Endothelial cell of umbilical vein (primary cell): ENCODE results near the gene GPR162. TPM values are rescaled to one million over a fixed set of nuclear protein-coding genes. Genes with fewer than 3 reads are reported as not detected.

Experiments used
- BruUV-seq: library from RNA; stranded (reverse); fragments of 400-500 nt; replicated peaks from 2 replicates; lab custom pipeline; 2021; lab: Mats Ljungman, UMichigan
- CTCF ChIA-PET: fragments of 300-600, 350-600 bp; sonication (Branson Sonifier 250); formaldehyde crosslinking; loops from one replicate; lab custom pipeline; 2021; ENCODE audit warnings: antibody characterized with exemption, inconsistent platforms; lab: Charles Lee
- POLR2A ChIA-PET: fragments of 300-600, 350-600 bp; sonication (Branson Sonifier 250); formaldehyde crosslinking; loops from one replicate; lab custom pipeline; 2021; ENCODE audit warnings: antibody characterized with exemption, inconsistent platforms; lab: Charles Lee
- DNase-seq: peaks from one replicate; pipeline ENCODE4 v3.0.0-alpha.2; 2011; ENCODE audit warnings: low read depth, low spot score
- FAIRE-seq: peaks from 2 replicates; lab custom pipeline; 2011; peaks lifted over from hg19 to GRCh38; lab: Jason Lieb, UNC
- H2AFZ ChIP-seq: 2 replicates; pipeline ENCODE4 v1.6.0; 2012; ENCODE audit warnings: low read depth, low read length, control low read depth, inconsistent platforms
- H3K27ac ChIP-seq: 2 replicates; pipeline ENCODE4 v1.5.1; 2011; ENCODE audit warnings: low read depth, mild to moderate bottlenecking, control low read depth, low read length, moderate library complexity; ENCODE audit not compliant: insufficient read depth
- H3K27me3 ChIP-seq, 2 experiments: 2 replicates each; pipeline versions ENCODE4 v1.6.0 to v1.6.1; 2011; ENCODE audit warnings: low read length in 2 of 2, mixed read lengths in 1 of 2; ENCODE audit not compliant: control insufficient read depth in 2 of 2, insufficient read depth in 2 of 2
- H3K36me3 ChIP-seq, 2 experiments: 2 replicates in 1 of 2; 3 replicates in 1 of 2; pipeline ENCODE4 v1.5.1; 2011; ENCODE audit warnings: low read length in 2 of 2, mild to moderate bottlenecking in 1 of 2, moderate library complexity in 1 of 2; ENCODE audit not compliant: control insufficient read depth in 2 of 2, insufficient read depth in 2 of 2; ENCODE audit errors: extremely low read depth in 1 of 2
- H3K4me1 ChIP-seq: 3 replicates; pipeline ENCODE4 v1.5.1; 2011; ENCODE audit warnings: mild to moderate bottlenecking, low read length; ENCODE audit not compliant: control insufficient read depth, insufficient read depth; ENCODE audit errors: extremely low read depth
- H3K4me2 ChIP-seq: 2 replicates; pipeline ENCODE4 v1.6.1; 2011; ENCODE audit warnings: low read length, control low read depth, mixed read lengths; ENCODE audit not compliant: insufficient read depth
- H3K4me3 ChIP-seq, 3 experiments: fragments of 200-600 bp in 1 of 3; sonication (generic), shearing (Covaris generic) in 1 of 3; replicated peaks in 1 of 3; 2 replicates each; pipeline ENCODE4 v1.5.1; 2011 to 2016; ENCODE audit warnings: control low read depth in 3 of 3, low read length in 3 of 3, mild to moderate bottlenecking in 2 of 3, inconsistent platforms in 1 of 3, low read depth in 1 of 3, moderate library complexity in 1 of 3; ENCODE audit not compliant: insufficient read depth in 1 of 3
- H3K79me2 ChIP-seq: 2 replicates; pipeline ENCODE4 v1.6.0; 2012; ENCODE audit warnings: low read length, inconsistent platforms; ENCODE audit not compliant: control insufficient read depth, insufficient read depth
- H3K9ac ChIP-seq: replicated peaks from 2 replicates; pipeline ENCODE3; 2011; ENCODE audit warnings: low read length, control low read depth; ENCODE audit not compliant: insufficient read depth; ENCODE audit errors: extremely low read depth
- H3K9me1 ChIP-seq: replicated peaks from 3 replicates; pipeline ENCODE4 v1.6.0; 2011; ENCODE audit warnings: mild to moderate bottlenecking, low read length; ENCODE audit not compliant: control insufficient read depth, insufficient read depth; ENCODE audit errors: extremely low read depth
- H3K9me3 ChIP-seq: replicated peaks from 2 replicates; pipeline ENCODE4 v1.5.1; 2012; ENCODE audit warnings: low read length, inconsistent platforms; ENCODE audit not compliant: control insufficient read depth, insufficient read depth
- H4K20me1 ChIP-seq: replicated peaks from 2 replicates; pipeline ENCODE3; 2011; ENCODE audit warnings: mild to moderate bottlenecking, low read length; ENCODE audit not compliant: control insufficient read depth, insufficient read depth; ENCODE audit errors: extremely low read depth
- FOS ChIP-seq: IDR thresholded peaks from 2 replicates; pipeline ENCODE4 v1.6.1; 2011; ENCODE audit warnings: mild to moderate bottlenecking, low read length, moderate library complexity, borderline replicate concordance; ENCODE audit not compliant: insufficient read depth
- MYC ChIP-seq: IDR thresholded peaks from one replicate; pipeline ENCODE4 v1.6.1; 2011; ENCODE audit warnings: mild to moderate bottlenecking, low read depth, low read length
- dilution Hi-C: fragments of 300-500 bp; cut with MboI; formaldehyde crosslinking; loops from one replicate; pipeline ENCODE4 v1.15.0; 2019; ENCODE audit warnings: low sequenced_read_pairs; ENCODE audit not compliant: extremely low pct_ligation_motif_present
- intact Hi-C: fragments of 100-400 bp; cut with micrococcal nuclease; formaldehyde crosslinking; loops from one replicate; pipeline ENCODE4 v1.10.0; 2022
- polyA plus RNA-seq, 4 experiments: library from polyadenylated mRNA; depleted of rRNA in 3 of 4; stranded (reverse) in 3 of 4; unstranded in 1 of 4; fragments of >200 nt; gene quantifications; 2 replicates each; pipeline versions ENCODE4 v1.2.1 to v1.2.3, GENCODE V29; 2011 to 2012; ENCODE audit warnings: missing spikeins in 1 of 4
- total RNA-seq: library from RNA; stranded (reverse); gene quantifications from 2 replicates; pipeline ENCODE4 v1.2.3, GENCODE V29; 2021
- TF ChIP-seq, protein P1 (sequence below): IDR thresholded peaks from 2 replicates; pipeline ENCODE4 v1.6.1; 2011; ENCODE audit not compliant: insufficient read depth, insufficient read length
- TF ChIP-seq, protein P2 (sequence below), 2 donors: IDR thresholded peaks; 1 replicate in 1 of 2; 2 replicates in 1 of 2; pipeline ENCODE4 v1.5.1; 2011; ENCODE audit warnings: low read length in 2 of 2, mild to moderate bottlenecking in 2 of 2, moderate library complexity in 2 of 2, control low read depth in 1 of 2, inconsistent platforms in 1 of 2, low read depth in 1 of 2; ENCODE audit not compliant: insufficient read depth in 1 of 2; ENCODE audit errors: extremely low read depth in 1 of 2

GPR162 gene
- total and polyA plus RNA-seq, 2 donors (not counting 3 experiments of a cell fraction or from before 2014, with no cell fraction given), result 9.7 to 13.7 TPM

GRCh38 chr12:6818222-6818621 is 3.4 kb upstream of the GPR162 start:
- Histone ChIP-seq H3K9me1 (no peaks in the 10 kb centered on the region), H3K36me3 (no peaks in the 10 kb centered on the region), H3K4me1 (peaks cover 12% of the 10 kb centered on the region), H3K4me3 (no peak overlapping the region), H3K9me3 (no peaks in the 10 kb centered on the region), H3K27ac (no peak overlapping the region), H3K9ac (no peak overlapping the region), H3K27me3 (peaks cover 3 to 5% of the 10 kb centered on the region in 2 experiments), H4K20me1 (no peaks in the 10 kb centered on the region), H3K4me2 (no peak overlapping the region), H3K79me2 (no peaks in the 10 kb centered on the region), H2AFZ (no peak overlapping the region)
- intact Hi-C loops, result no loop called here
- TF ChIP-seq, protein P1, sequence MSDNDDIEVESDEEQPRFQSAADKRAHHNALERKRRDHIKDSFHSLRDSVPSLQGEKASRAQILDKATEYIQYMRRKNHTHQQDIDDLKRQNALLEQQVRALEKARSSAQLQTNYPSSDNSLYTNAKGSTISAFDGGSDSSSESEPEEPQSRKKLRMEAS, result no peak
- TF ChIP-seq, protein P2, sequence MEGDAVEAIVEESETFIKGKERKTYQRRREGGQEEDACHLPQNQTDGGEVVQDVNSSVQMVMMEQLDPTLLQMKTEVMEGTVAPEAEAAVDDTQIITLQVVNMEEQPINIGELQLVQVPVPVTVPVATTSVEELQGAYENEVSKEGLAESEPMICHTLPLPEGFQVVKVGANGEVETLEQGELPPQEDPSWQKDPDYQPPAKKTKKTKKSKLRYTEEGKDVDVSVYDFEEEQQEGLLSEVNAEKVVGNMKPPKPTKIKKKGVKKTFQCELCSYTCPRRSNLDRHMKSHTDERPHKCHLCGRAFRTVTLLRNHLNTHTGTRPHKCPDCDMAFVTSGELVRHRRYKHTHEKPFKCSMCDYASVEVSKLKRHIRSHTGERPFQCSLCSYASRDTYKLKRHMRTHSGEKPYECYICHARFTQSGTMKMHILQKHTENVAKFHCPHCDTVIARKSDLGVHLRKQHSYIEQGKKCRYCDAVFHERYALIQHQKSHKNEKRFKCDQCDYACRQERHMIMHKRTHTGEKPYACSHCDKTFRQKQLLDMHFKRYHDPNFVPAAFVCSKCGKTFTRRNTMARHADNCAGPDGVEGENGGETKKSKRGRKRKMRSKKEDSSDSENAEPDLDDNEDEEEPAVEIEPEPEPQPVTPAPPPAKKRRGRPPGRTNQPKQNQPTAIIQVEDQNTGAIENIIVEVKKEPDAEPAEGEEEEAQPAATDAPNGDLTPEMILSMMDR (IDR thresholded peaks at IDR 0.05; ENCODE audit: extremely low read depth in 1 of 2, insufficient read depth in 1 of 2, low read depth in 1 of 2, low read length in 2 of 2), result no peak
- TF ChIP-seq FOS (no peak), MYC (no peak)
- DNase-seq (no peak), FAIRE-seq (no peak)
- dilution Hi-C loops, result no loop called here
- ChIA-PET CTCF (no interaction called here), POLR2A (no interaction called here)
- BruUV-seq, result no TSS peak

DNA sequence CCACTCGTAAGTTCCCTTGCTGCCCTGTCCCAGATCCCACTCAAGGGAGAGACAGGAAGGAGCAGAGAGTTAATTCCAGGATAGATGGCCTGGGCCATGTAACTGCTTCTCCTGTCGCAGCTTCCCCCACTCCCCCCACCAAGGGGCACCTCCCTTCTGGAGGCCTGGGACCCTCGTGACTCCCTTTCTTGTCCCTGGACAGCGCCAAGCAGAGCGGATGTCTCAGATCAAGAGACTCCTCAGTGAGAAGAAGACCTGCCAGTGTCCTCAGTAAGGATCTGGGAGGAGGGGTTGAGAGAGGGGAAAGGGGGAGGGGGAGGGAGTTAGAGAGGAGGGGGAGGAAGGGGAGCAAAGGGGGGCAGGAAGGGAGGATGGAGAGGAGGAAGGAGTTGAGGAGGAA is 3.0 kb upstream of the GPR162 start:
- intact Hi-C loops (no loop called here), dilution Hi-C loops (no loop called here)
- CTCF ChIA-PET, result interaction anchor here (0.7 kb wide), 1 partner anchor 66 kb away, joined by 4 read pairs; the partner anchor contains the start of gene MLF2
- no peaks in the 10 kb centered on the region for H3K36me3 ChIP-seq
- H3K27ac ChIP-seq, result no peak overlapping the region
- no peak overlapping the region for H3K4me3 ChIP-seq
- POLR2A ChIA-PET, result no interaction called here
- no peak overlapping the region for H2AFZ ChIP-seq
- no peak for DNase-seq
- H3K9me3 ChIP-seq, result no peaks in the 10 kb centered on the region
- FAIRE-seq, result no peak
- H3K9ac ChIP-seq, result no peak overlapping the region
- H3K4me1 ChIP-seq, result peaks cover 12% of the 10 kb centered on the region
- no peak for TF ChIP-seq FOS
- TF ChIP-seq MYC, result no peak
- H3K9me1 ChIP-seq, result no peaks in the 10 kb centered on the region
- H3K79me2 ChIP-seq, result no peaks in the 10 kb centered on the region
- H3K27me3 ChIP-seq, result peaks cover 3 to 5% of the 10 kb centered on the region in 2 experiments
- no peaks in the 10 kb centered on the region for H4K20me1 ChIP-seq
- no TSS peak for BruUV-seq
- no peak overlapping the region for H3K4me2 ChIP-seq
